ENCODE measurements around the gene AKIRIN2. TPM values are rescaled to one million over a fixed set of nuclear protein-coding genes. Genes with fewer than 3 reads are reported as not detected.

Gene AKIRIN2
- total RNA-seq, 1 donor from 2014 or later, result 65.4 TPM

GRCh38 chr6:87654122-87654521, 47.9 kb downstream of the AKIRIN2 start:
- Histone ChIP-seq H3K79me2 (ENCODE audit: insufficient read depth, low read length) (no peaks in the 10 kb centered on the region), H3K4me3 (ENCODE audit: insufficient read depth, low read depth, low read length) (no peak overlapping the region), H4K20me1 (ENCODE audit: insufficient read depth, low read length) (no peaks in the 10 kb centered on the region), H3K27me3 (ENCODE audit: insufficient read depth, low read length) (no peaks in the 10 kb centered on the region), H3K4me1 (ENCODE audit: insufficient read depth, low read length) (no peaks in the 10 kb centered on the region), H3K9ac (ENCODE audit: low read length) (no peak overlapping the region), H3K36me3 (ENCODE audit: insufficient read depth, low read length) (peaks cover 3% of the 10 kb centered on the region), H3K9me3 (ENCODE audit: insufficient read depth, low read depth, low read length) (no peaks in the 10 kb centered on the region), H3K27ac (ENCODE audit: low read depth, low read length) (no peak overlapping the region), H2AFZ (ENCODE audit: low read depth, low read length) (no peak overlapping the region), H3K4me2 (ENCODE audit: low read length) (no peak overlapping the region)
- no peak overlapping the region for H3K4me3 Mint-ChIP-seq (ENCODE audit: unreplicated experiment)
- H3K4me1 Mint-ChIP-seq (ENCODE audit: low read depth, unreplicated experiment), result peaks cover 6% of the 10 kb centered on the region
- H3K9me3 Mint-ChIP-seq (ENCODE audit: unreplicated experiment), result no peaks in the 10 kb centered on the region
- TF ChIP-seq CTCF (IDR thresholded peaks at IDR 0.05; ENCODE audit: insufficient read depth, low read depth, low read length) (no peak), EZH2 (IDR thresholded peaks at IDR 0.05; ENCODE audit: insufficient read depth, low read length) (no peak)
- H3K27me3 Mint-ChIP-seq (ENCODE audit: low read depth, unreplicated experiment), result no peaks in the 10 kb centered on the region
- no peak overlapping the region for H3K27ac Mint-ChIP-seq (ENCODE audit: unreplicated experiment)
- FAIRE-seq (no peak), DNase-seq (ENCODE audit: low read depth) (no peak)
- H3K36me3 Mint-ChIP-seq (ENCODE audit: low read depth, unreplicated experiment), result peaks cover 4% of the 10 kb centered on the region

GRCh38 chr6:87653074-87653962, 48.7 kb downstream of the AKIRIN2 start:
- no peak for FAIRE-seq
- H3K36me3 Mint-ChIP-seq (ENCODE audit: low read depth, unreplicated experiment), result peaks cover 4% of the 10 kb centered on the region
- H3K36me3 ChIP-seq (ENCODE audit: insufficient read depth, low read length), result peaks cover 3% of the 10 kb centered on the region

More at GRCh38 chr6:87653074-87653962, 48.7 kb downstream of the AKIRIN2 start:
- no peak overlapping the region for H3K9ac ChIP-seq (ENCODE audit: low read length)
- no peaks in the 10 kb centered on the region for H3K27me3 ChIP-seq (ENCODE audit: insufficient read depth, low read length)
- H3K4me3 ChIP-seq (ENCODE audit: insufficient read depth, low read depth, low read length), result no peak overlapping the region
- no peaks in the 10 kb centered on the region for H4K20me1 ChIP-seq (ENCODE audit: insufficient read depth, low read length)
- no peak overlapping the region for H3K4me2 ChIP-seq (ENCODE audit: low read length)
- peaks cover 4% of the 10 kb centered on the region for H3K4me1 Mint-ChIP-seq (ENCODE audit: low read depth, unreplicated experiment)
- H3K9me3 Mint-ChIP-seq (ENCODE audit: unreplicated experiment), result no peaks in the 10 kb centered on the region
- TF ChIP-seq CTCF (IDR thresholded peaks at IDR 0.05; ENCODE audit: insufficient read depth, low read depth, low read length), result no peak
- TF ChIP-seq EZH2 (IDR thresholded peaks at IDR 0.05; ENCODE audit: insufficient read depth, low read length), result no peak
- no peak overlapping the region for H2AFZ ChIP-seq (ENCODE audit: low read depth, low read length)
- no peak for DNase-seq (ENCODE audit: low read depth)
- no peaks in the 10 kb centered on the region for H3K79me2 ChIP-seq (ENCODE audit: insufficient read depth, low read length)
- H3K4me1 ChIP-seq (ENCODE audit: insufficient read depth, low read length), result no peaks in the 10 kb centered on the region
- H3K27ac ChIP-seq (ENCODE audit: low read depth, low read length), result no peak overlapping the region
- H3K4me3 Mint-ChIP-seq (ENCODE audit: unreplicated experiment), result no peak overlapping the region
- H3K27me3 Mint-ChIP-seq (ENCODE audit: low read depth, unreplicated experiment), result no peaks in the 10 kb centered on the region
- no peak overlapping the region for H3K27ac Mint-ChIP-seq (ENCODE audit: unreplicated experiment)
- no peaks in the 10 kb centered on the region for H3K9me3 ChIP-seq (ENCODE audit: insufficient read depth, low read depth, low read length)
